Measurements from ENCODE around the gene ARHGEF11.

DNA sequence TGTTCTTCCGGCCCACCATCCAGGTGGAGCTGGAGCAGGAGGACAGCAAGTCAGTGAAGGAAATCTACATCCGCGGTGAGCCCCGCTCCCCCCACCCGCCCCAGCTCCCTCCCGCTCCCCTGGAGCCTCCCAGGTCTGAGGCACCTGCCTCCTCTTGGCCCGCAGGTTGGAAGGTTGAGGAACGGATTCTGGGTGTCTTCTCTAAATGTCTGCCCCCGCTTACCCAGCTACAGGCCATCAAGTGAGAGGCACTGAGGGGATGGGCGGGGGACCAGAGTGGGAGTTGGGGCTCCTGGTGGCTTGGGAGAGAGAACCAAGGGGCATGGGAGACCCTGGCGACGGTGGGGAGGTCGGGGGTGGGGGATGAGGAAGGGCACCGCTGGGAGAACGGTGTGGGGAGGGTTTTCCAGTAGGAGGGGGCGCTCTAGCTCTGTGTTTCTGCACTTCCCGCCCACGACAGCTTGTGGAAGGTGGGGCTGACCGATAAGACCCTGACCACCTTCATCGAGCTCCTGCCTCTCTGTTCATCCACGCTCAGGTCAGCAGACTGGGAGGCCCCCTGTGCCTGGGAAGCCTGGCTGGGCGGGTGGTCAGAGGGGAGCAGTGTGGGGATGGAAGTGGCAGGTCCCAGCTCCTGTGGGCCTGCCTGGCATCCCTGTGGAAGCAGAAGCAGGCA lies 120.9 kb downstream of the ARHGEF11 start:
- no peak for TF ChIP-seq RFX5 (IDR thresholded peaks at IDR 0.05; ENCODE audit: low read depth, low read length)
- TF ChIP-seq, protein P1, sequence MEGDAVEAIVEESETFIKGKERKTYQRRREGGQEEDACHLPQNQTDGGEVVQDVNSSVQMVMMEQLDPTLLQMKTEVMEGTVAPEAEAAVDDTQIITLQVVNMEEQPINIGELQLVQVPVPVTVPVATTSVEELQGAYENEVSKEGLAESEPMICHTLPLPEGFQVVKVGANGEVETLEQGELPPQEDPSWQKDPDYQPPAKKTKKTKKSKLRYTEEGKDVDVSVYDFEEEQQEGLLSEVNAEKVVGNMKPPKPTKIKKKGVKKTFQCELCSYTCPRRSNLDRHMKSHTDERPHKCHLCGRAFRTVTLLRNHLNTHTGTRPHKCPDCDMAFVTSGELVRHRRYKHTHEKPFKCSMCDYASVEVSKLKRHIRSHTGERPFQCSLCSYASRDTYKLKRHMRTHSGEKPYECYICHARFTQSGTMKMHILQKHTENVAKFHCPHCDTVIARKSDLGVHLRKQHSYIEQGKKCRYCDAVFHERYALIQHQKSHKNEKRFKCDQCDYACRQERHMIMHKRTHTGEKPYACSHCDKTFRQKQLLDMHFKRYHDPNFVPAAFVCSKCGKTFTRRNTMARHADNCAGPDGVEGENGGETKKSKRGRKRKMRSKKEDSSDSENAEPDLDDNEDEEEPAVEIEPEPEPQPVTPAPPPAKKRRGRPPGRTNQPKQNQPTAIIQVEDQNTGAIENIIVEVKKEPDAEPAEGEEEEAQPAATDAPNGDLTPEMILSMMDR (conservative IDR thresholded peaks at IDR 0.05; ENCODE audit: low read depth, low read length) = no peak
- TF ChIP-seq POLR2A (IDR thresholded peaks at IDR 0.05; ENCODE audit: low read depth, low read length) = no peak
- TF ChIP-seq RCOR1 (IDR thresholded peaks at IDR 0.05; ENCODE audit: insufficient replicate concordance, low read length) = no peak

Measured in IMR-90 (cell line).